ENCODE results near the gene SLC3A2.

Gene SLC3A2

DNA sequence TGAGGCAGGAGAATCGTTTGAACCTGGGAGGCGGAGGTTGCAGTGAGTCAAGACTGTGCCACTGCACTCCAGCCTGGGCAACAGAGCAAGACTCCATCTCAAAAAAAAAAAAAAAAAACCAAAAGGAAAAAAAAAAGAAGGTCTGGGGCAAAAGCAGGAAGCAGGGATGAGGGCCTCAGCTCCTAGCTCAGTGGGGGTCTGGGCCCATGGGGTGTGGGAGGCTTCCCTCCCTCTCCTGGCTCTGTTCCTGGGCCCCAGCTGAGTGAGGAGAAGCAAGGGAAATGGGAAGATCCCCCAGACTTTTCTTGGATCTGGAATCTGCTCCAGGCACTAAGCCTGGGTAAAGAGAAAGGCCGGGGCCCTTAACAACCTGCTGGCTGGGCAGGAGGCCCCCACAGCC is 31.6 kb downstream of the SLC3A2 start:
- FAIRE-seq: no peak

DNA sequence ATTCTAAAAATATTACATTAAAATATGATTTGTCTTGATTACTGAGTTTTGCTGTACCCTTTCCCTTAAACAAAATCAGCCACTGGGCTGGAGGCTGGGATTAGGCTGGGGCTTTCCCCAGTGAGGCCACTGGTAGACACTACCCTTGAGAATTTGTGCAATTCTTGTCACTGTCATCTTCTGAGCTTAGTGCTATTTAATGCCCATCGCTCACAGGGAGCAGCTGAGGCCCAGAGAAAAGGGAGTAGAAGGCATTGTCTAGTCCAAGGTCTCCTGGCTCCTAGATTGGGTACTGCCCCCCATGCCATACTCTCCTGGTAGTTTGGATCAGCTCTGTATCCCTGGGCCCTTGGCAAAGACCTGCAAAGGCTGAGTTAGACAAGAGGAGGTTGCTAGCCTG is 33.7 kb downstream of the SLC3A2 start:
- FAIRE-seq: no peak

DNA sequence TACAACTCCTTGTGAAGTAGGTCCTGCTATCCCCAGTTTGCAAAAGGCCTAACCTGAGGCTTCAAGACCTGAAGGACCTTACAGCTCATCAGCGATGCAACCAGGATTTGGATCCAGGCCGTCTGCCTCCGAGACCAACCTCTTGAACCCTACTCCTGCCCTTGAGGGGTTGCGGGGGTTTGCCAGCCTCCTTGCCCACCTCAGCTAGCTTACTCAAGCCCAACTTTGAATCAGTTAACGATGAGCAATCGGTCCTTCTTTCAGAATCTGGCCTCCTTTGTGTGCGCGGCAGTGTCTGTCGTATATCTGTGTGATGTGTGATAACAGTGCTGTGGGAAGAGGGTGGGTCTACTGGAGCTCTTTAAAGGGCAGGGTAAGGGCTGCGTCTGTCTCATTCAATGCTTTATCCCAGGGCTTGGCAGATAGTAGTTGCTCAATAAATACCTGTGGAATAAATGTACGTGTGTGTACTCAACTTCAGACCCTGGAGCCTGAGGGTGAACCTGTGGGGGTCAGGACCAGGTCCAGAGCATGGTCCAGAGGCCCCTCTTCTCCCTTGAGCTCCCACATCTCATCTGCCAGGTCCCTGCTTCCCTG is 37.3 kb downstream of the SLC3A2 start:
- no peak for FAIRE-seq

DNA sequence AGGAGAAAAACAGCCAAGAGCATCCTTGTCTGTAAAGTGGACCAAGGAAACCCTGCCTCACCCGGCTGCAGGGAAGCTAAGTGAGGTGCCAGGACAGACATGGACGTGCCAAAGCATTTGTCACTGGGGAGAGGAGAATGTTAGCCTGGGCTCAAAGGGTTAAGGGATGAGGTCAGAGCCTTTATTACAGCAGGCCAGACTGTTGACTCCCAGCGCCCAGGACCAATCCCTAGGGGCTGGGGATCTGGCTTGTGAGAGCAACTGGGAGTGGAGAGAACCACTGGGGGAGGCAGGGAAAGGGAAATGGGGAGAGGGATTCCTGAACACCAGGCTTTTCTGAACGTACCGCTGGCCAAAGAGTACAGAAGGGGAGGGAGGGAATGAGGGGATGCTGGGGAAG is 37.8 kb downstream of the SLC3A2 start:
- FAIRE-seq: no peak

DNA sequence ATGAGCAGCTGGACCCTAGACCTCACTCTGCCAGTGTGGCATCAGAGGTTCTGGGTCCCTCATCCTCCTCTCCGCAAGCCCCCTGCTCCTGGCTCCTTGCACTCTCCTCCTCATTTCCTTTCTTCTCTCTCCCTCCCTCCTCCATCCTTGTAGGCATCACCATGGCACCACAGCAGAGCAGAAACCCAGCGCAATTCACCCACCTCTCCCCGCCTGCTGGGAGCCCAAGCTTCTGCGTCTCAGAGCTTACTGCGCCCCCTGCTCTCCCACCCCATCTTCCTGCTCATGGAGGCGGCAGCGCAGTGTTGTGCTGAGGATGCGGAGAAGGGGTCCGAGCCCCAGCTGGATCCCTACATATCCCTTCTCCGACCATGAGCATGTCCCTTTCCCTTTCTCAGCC is 38.8 kb downstream of the SLC3A2 start:
- FAIRE-seq: no peak

DNA sequence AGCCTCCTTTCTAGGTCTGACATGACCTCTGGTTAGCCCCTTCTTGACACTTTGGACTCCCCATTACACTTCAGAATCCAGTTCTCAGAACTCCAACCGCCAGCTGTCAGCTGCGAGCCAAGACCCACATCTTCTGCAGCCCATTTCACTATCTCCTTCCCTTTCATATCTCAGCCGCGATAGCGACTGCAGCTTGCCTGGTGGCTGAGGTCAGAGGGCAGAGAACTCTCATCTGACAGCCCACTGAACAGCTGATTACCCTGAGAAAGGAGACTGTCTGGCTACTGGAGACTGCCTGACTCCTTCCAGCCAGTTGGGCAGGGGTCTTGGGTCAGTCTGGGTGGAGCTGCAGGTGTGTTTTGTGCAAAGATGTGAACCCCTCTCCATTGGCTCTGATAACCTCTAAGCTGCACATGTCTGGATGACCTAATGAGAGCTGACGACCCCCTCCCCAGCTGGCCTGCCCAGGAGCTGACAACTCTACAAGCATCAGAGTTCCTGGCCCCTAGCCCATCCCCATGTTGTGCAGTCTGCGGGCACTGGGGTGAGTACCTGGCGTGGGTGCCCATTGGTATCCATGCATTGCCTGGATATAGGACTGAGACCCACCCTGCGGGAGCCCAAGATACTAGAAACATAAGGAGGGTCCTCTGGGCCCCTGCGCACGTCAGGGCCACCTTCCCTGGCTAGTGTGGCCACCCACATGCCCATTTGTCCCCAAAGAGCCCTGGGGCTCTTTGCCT is 39.4 kb downstream of the SLC3A2 start:
- no peak for FAIRE-seq

DNA sequence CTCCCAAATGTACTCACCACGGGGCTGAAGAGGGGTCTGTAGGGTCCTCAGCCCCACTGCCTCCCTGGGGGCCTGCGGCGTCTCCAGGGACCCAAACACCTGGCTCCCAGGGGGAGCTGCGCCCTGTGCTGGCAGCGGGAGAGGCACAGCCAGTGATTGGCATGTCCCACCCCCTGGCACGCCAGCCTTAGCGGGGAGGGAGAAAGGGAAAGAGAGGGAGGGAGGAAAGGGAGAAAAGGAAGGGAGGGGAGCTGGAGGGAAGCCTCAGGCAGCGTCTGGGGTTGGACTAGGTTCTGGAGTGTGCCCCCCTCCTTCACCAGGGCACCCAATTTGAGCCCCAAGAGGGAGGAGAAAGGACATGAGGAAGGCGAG is 40.5 kb downstream of the SLC3A2 start, which contains the start of gene CHRM1:
Gene CHRM1 (minus strand): TSS at position 163 of the 372 bp plus-strand sequence. CDS start 10,263 bp downstream, outside the sequence.
- no peak for FAIRE-seq

DNA sequence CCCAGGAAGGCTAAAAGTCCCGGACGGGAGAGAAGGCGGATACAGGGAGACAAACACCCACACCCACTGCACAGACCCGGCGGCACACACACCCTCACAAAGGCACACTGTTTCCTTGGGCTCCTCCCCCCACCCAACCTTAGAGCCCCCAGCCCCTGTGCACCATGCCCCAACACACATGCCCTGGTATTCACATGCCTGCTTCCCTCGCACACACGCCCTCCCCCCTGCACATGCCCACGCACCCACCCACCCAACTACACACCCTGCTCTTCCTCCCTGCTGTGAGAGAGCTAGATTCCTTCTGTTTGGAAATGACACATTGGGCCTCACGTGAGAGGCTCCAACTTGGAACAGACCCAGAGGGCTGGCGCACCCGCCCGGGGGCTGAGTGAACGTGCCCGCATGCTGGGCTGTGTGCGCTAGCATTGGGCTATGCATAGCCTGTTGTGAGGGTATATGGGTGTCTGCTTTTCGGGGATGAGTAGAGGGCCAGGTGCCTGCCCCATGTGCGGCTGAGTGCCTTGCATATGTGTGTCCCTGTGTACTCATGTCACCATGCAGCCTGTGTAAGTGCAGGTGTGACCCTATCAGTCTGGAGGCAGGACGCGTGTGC is 41.0 kb downstream of the SLC3A2 start:
- FAIRE-seq: no peak

DNA sequence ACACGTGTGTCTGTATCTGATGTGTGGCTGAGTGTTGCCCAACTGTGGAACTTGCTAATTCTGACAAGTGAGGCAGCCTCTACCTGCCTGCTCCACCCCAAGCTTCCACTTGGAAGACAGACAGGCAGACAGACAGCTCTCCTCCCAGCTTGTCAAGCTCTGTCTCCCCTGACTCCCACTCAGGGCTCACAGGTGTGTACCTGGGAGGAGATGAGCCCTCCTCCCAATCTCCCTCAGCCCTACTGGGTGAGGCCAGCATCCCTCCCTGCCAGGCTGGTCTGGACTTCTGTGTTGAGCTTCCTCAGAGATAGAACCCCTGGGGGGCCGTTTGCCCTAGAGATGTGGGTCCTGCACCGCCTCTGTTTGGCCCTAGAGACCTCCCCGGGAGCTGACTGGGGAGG is 41.5 kb downstream of the SLC3A2 start:
- no peak for FAIRE-seq

DNA sequence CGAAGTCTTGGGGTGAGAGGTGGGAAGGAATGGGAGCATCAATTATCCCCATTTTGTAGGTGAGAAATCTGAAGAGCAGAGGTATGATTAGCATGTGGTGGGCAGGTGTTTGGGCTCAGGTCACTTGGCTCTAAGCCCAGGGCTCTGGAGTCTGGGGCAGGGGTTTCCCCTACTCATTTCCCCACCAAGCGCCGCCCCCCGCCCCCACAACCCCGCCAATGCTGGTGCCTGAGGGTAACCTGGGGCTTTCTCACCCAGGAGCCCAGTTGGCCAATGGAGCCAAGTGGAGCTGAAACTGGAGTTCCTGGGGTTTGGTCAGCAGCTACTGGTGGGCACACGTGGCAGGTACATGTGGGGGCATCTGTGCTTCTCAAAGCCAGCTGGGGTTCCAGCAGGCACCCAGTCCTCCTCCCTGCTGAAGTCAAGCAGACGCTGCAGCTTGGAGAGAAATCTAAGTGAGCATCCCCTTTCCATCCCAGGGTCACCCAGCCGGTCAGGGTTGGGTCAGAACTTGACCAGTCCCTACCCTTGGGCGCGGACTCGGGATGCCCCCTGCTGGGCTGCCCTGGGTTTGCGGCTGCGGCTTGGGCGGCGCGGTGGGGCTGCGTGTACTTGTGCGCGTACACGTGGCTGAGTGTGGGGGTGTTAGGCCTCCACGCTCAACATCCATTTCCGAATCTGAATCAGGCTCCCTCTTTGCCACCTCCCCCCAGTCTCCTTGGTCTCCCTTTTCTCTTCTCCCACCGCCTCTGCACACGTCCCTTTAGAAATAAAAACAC is 42.1 kb downstream of the SLC3A2 start:
- no peak for FAIRE-seq

DNA sequence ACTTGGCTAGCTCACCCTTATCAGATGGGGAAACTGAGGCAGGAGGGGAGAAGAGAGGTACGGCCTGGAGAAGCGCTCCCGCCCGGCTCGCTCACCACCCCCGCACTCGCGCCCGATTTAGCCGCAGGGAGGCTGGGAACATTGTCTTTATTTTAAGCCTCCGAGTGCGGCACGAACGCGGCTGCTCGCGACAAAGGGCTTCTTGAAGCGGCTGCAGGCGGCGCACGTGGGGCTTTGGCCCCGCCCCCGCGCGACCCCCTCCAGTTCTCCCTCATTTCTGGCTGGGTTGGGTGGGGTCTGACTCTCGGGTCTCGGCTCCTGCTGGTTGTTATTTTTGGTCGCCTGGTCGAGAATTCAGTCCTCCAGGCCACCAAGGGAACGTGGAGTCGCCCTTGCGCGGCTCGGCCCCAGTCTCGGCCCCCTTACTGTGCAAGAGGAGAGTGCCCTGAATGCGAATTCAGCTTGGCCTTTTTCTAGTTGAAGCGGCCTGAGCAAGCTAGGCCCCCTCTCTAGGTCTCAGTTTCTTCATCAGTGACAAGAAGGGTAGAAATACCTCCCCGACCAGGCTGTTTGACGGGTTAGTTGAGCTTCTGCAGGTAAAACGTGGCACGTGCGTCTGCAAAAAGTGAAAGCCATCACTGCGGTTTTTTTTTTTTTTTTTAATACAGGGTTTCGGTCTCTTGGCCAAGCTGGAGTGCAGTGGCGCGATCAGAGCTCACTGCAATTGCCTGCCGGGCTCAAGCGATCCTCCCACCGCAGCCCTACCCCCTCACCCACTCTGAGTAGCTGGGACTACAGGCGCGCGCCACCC is 43.1 kb downstream of the SLC3A2 start:
- FAIRE-seq: no peak

DNA sequence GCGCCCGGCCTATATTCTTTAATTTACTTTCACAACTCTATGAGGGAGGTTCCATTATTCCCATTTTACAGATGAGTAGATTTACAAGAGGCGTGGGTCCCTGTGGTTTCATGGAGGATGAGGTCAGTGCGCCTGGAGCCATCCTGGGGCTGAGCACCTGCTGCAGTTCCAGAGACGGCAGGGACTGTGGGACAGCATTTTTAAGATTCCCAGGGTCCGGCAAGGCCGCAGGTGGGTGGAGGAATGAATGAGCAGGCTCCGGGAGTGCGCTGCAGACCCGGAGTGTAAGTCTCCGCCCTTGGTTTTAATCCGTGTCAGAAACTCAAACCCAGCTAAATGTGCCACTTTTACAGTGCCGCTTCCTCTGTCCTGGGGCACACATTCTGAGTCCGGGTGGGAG is 44.6 kb downstream of the SLC3A2 start:
- FAIRE-seq: no peak

DNA sequence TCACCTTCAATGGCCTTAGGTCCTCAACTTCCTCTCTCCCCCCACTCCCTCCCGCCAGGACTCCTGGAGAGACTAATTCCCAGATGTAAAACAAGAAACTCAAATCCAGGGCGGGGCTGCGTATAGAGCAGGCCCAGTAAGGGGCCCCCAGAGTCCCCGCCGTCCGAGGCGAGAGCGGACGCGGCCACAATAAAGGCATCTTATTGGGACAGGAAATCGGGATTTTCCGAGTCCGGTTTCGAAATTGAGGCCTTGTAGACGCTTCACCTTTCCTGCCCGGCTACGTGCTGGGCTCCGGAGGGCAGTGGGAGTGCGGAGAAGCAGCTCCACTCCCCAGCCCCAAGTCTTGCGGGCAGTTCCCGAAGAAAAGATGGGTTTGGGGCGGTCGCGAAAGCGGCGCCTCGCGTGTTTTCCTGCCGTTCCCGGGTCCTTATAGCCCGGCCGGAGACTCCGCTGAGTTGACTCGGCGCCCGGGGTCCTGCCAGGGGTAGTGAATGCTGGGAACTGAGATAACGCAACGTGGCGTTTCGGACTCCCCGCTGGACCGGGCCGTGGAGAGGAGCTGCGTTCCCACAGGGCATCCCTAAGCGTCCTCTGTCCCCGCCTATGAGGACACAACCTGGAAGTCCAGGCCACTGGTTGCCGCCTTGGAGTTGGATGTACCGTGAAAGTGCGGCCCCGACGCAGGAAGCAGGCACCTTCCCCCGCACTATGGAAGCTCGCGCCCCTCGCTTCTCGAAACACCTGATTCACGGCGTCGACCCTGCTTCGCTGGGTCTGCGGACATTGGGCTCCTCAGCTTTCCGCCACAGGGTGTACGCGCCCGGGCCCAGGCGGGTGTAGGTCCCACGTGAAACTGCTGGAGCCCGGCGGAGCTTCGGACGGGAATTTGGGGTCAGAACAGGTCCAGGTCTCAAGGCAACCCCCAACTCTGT is 45.3 kb downstream of the SLC3A2 start:
- no peak for FAIRE-seq

DNA sequence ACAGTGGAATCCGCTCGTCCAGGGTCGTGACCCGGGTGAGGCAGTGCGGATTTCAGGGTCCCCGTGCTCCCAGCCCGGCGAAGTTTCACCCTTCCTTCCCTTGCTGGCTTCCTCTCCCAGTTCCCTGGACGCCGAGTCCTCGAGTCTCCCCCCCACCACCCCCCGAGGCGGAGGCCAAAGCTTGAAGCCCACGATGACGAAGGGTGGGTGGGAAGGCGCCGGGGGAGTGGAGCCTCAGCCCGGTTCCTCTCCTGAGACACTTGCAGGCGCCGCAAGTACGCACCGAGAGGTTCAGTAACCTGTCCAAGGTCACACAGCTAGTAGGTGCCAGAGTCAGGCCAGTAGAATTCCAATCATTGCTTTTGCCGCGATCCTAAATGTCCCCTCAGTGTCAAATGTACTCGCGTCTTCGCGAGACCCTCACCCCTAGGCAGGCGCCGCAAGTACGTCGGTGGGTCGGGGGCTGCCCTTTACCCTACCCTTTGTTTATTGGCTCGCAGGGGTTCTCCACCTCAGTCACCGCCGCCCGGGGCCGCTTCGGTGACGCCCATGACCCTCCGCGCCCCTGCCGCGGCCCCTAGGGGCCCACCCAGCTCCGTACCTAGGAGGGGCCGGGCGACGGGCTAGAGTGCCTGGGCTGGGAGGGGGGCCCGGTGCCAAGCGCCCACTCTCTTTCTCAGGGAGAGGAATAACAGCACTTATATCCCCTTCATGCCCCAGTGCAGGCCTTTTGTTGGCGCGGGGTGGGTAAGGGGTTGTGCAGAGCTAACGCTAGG is 46.2 kb downstream of the SLC3A2 start:
- FAIRE-seq: no peak

DNA sequence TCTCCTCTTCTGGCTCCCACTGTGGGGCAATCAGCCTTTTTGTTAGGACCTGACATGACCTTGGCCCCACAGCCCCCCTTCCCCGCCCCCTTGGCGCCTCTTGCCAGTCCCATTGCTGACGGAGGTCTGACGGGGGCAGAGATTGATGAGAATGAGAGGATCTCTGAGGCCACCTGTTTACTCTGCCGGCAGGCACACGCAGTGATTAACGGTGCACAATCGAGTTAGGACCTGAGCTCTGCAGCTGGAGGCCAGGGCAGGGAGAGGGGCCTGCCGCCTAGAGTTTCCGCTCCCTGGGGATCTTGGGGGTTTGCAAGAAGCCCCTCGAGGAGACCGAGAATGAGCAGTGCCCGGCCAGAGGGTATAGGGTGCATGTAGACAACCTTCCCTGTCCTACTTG is 47.3 kb downstream of the SLC3A2 start:
- FAIRE-seq: no peak

DNA sequence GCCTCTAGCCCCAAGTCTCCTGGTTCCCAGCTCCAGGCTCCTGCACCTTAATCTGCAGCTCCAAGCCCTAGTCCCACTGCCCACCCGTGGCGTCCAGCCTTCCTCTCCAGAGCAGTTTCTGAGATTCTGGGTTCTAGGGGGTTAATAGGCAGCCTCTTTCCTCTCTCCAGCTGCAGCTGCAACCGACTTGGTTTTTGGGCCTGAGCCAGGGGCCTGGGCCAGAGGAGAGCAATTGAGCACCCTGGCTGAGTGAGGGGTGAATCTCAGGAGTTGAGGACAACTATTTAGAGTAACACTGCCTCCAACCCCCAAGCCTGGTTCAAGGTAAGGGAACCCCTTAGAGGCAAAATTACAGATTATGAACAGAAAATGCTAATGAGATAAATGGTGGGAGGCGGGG is 49.5 kb downstream of the SLC3A2 start:
- no peak for FAIRE-seq

DNA sequence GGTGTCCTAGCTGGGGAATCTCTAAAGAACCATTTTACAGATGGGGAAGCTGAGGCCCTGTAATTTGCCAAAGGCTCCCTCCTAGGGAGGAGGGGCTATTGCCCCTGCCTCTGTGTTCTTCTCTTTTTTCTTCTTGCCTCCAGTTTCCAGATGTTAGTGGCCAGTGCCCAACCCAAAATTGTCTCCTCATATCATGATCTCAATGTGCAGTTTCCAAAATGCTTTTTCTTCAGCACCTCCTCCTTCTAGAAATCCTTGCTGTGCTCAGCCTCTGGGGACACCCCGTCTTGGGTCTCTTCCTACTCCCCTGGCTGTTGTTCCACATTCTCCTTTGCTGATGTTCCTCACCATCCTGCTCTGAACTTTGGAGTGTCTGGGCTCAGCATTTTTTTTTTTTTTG is 50.0 kb downstream of the SLC3A2 start:
- FAIRE-seq: no peak

DNA sequence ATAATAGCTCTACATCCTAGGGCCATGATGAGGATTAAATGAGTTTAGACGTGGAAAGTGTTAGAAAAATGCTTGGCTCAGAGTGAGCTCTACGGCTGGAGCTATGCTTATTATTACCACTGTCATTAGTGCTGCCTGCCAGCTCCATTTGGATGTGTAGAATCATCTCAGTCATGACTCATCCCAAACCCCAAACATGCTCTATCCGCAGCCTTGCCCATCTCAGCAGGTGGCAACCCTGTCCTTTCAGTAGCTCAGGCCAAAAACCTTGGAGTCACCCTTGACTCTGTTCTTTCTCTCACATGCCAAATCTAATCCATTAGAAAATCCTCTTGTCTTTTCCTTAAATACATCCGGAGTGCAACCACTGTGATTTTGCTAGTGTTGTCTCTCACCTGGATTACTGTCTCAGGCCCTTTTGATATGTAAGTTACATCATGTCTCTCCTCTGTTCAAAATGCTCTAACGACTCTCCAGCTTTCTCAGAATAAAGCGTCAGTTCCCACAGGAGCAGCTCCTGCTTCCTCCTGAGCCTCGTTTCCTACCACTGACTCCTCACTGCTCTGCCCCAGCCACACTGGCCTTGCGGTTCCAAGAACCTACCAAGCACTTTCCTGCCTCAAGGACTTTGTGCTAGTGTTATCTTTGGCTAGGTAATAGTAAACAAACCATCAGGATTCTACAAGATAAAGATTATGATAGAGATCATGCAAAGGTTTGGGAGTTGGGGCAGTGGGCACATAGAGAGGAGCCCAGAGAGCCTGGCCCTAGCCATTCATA is 51.0 kb downstream of the SLC3A2 start:
- FAIRE-seq: no peak

DNA sequence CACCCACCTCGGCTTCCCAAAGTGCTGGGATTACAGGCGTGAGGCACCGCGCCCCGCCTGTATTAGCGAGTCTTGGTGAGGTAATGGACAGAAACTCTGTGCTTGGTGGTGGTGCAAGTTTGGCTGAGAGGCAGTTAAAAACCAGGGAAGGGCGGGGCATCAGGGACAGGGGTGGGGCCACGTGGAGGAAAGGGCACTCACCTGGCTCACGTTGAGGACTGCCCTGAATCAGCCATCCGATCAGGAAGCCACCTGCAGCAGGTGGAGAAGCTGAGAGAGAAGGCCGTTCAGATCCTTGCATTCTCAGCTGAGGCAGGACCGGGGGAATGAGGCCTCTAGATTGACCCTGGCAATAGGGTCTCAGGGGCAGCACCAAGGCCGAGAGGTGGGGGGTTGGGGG is 52.6 kb downstream of the SLC3A2 start:
- FAIRE-seq: no peak

Measured in A204.1 (cell line).